HG03432 (cell line): ENCODE measurements around the gene ZNF155.
"Not testable (repeated sequence)": the region's sequence is repeated elsewhere in the genome, so short reads cannot be mapped to it uniquely, and the experiment has no call there.

ENCODE experiments used
- ATAC-seq: cut with Tn5 transposase; IDR thresholded peaks from one replicate; pipeline ENCODE4 v1.9.1; 2021; ENCODE audit warnings: mild to moderate bottlenecking, moderate library complexity; ENCODE audit not compliant: unreplicated experiment

The ZNF155 gene

DNA sequence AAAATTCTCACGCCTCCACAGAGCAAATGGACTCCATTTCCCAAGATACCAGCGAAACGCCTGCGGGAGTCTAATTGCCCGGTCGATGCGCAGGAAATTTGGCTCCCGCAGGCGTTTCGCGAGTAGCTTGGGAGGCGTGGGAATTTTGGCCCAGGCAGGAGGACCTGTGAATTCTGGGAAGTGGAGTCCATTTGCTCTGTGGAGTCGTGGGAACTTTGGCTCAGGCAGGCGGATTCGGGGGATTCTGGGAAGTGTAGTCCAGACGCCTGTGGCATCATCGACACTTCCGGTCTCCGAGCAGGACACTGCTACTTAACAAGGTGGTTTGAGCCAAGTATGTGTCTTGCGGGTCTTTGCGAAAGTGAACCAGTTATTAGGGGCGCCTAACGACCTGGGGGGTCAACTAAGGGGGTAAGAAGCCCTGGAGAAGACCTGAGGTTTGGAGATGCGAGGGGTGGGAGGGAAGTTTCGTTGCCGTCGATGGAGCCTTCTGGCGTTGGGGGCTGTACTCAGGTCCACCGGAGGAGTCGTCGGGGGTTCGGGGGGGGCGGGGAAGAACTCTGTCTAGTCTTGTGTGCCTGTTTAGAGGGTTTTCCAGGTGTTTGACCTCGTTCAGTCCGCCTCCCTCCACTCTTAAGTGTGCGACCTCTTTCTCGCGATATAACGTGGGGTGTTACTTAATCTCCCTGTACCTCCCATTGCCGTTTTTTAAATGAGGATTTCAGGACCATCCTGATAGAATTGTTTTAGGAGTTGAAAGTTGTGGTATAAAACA, at the start of gene ZNF155:
ZNF155 (plus strand) TSS at position 277 of the 775 bp plus-strand sequence. CDS start 4,356 bp downstream, outside the sequence.
- peak; percentile 80 for ATAC-seq

DNA sequence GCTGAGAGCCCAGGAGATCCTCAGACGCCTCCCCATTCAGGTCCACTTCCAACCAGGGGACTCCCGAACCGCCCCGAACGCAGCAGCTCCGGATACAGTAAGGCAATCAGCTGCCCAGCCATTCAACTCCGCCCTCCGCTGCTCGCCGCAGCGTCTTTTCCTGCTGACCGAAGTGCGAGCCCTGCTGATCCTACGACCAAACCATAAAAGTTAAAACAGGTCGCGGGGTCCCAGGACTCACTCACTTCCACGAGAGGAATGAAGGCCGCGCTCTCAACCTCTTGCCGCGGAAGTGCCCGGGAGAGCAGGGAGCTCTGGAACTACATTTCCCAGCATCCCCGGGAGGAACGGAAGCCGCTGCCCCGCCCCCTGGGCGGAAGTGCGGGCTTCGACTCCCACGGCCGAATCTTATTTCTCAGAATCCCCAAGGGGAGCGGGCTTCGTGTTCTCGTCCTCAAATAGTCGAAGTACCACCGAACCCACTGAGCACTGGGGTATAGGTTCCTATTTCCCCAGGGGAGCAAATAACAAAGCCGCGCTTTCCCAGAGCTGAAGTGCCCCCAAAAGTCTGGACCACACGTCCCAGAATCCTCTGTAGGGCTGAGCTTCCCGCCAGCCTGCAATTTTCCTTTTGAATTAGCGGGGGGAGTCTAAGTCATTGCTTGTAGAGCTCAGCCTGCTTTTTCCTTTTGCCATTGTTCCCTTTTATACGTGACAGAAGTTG, 48.8 kb upstream of the ZNF155 start, which contains the start of gene ZNF45:
ZNF45 (minus strand) TSS at position 298 of the 724 bp plus-strand sequence. CDS start 13,097 bp downstream, outside the sequence.
- ATAC-seq = peak; percentile 94

DNA sequence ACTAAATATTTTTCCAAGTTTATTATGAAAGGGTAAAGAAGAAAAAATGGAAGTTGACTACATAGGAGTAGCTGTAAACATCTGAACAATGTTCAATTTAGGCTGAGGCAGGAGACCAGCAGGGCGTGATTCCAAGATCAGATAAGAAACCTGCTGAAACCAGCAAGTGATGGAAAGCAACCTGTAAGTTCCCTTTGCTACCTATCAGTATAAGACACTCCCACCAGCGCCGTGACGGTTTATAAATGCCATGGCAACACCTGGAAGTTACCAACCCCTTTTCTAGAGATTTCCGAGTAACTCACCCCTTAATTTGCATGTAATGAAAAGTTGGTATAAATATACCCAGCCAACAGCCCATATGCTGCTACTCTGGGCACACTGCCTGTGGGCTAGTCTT, 47.8 kb upstream of the ZNF155 start:
- no peak for ATAC-seq

DNA sequence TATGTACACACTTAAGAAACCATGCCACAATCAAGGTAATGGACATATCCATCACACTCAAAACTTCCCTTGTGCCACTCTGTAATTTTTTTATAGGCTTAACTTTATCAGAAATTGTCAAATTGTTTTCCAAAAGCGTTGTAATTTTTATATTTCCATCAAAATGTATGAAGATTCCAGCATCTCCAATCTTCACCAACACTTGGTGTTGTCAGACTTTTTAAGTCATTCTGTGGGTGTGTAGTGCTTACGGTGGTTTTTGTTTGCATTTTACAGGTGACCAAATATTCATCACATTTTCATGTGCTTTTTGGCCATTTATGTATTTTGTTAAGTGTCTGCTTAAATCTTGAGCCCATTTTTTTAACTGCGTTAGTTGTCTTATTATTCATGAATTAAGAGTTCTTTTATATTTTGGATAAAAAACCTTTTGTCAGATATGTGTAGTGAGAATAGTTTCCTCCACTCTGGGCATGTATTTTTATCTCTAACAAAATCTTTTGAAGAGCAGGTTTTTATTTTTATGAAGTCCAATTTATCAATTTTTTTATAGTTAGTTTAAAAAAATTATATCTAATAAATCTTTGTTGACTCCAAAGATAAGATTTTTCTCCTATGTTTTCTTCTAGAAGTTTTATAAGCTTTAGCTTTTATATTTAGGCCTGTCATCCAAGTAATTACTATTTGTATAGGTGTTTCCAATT, 44.3 kb upstream of the ZNF155 start:
- ATAC-seq = no peak

DNA sequence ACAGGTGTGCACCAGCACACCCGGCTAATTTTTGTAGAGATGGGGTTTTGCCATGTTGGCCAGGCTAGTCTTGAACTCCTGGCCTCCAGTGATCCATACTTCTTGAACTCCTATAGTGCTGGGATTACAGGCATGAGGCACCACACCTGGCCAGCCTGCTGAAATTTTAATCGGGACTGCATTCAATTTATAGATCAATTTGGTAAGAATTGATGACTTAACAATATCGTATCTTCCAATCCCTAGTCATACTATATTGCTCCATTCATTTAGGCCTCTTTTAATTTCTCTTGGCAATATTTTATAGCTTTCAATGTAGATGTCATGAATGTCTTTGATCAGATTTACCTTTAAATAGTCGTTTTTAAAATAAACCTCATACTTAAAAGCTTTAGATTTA, 43.3 kb upstream of the ZNF155 start:
- ATAC-seq = no peak

DNA sequence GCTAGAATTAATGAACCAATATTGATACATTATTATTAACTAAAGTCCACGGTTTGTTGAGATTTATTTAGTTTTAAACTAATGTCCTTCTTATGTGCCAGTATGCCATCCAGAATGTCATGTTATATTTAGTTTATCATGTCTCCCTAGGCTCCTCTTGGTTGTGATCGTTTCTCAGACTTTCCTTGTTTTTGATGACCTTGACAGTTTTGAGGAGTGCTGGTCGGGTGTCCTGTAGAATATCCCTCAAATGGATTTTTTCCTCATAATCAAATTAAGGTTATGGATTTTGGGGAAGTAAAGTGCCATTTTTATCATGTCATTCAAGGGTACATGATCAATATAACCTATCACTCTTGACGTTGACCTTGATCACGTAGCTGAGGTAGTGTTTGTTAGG, 42.8 kb upstream of the ZNF155 start:
- ATAC-seq = no peak

DNA sequence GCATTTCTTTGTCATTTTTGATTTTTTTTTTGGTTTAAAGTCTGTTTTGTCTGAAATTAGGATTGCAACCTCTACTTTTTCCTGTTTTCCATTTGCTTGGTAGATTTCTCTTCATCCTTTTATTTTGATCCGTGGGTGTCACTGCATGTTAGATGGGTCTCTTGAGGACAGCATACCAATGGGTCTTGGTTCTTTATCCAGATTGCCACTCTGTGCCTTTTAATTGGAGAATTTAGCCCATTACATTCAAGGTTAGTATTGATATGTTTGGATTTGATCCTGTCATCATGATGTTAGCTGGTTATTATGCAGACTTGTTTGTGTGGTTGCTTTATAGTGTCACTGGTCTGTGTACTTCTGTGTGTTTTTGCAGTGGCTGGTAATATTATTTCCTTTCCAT, 36.6 kb upstream of the ZNF155 start:
- not testable (repeated sequence) for ATAC-seq

DNA sequence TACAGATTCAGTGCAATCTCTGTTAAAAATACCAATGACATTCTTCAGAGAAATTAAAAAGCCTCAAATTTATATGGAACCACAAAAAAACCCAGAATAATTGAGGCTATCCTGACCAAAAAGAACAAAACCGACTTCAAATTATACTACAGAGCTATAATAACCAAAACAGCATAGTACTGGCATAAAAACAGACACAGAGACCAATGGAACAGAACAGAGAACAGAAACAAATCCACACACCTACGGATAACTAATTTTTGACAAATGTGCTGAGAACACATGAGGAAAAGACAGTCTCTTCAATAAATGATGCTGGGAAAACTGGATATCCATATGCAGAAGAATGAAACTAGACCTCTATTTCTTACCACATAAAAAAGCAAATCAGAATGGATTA, 34.2 kb upstream of the ZNF155 start:
- ATAC-seq = not testable (repeated sequence)

DNA sequence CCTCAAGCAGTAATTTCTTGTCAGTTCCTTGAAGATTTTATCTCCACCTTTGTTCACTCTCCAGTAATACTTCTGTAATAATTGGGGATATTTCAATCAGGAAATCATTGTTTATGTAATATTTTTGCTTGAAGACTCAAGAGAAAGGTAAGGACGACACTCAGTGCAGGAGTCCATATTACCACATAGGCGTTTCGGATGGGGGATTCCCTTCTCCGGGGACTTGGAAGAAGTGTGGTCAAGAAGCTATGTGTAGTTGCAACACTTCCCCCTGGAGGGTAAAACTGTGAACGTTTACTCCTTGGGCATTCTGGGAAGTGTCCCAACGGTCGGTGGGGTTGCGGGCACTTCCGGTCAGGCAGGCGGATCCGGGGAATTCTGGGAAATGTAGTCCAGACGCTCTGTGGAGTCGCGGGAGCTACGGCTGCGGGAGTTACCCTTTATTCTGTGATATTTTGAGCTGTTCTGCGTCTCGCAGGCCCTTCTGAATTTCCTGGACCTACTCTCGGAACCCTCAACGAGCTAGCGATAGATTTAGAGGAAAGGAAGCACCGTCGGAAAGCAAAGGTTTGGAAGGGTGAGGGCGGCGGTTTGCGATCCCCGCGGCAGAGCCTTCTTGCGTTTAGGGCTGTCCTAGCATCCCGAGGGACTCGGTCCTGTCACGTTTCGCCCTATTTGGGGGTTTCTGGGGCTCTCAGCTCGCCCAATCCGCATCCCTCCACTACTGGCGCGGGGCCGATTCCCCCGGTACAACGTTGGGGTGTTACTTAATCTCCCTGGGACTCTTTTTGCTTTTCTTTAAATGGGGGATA, 32.9 kb upstream of the ZNF155 start, which contains the start of gene ZNF221:
ZNF221 (plus strand) TSS at position 395 of the 812 bp plus-strand sequence. CDS start 11,499 bp downstream, outside the sequence.
- ATAC-seq = peak; percentile 88

DNA sequence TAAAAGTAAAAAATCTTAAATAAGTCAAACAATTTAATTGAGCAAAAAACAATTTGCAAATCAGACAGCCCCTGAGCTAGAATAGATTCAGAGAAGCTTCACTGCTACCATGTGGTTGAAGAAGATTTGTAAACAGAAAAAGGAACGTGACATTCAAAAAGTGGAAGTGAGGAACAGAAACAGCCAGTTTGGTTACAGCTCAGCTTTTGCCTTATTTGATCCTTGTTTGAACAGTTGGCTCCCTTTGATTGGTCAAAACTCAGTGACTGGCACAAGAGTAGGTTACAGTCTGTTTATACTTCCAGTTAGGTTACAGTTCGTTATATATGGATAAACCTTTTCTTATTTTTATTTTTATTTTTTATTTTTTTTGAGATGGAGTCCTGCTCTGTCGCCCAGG, 27.2 kb upstream of the ZNF155 start:
- no peak for ATAC-seq

DNA sequence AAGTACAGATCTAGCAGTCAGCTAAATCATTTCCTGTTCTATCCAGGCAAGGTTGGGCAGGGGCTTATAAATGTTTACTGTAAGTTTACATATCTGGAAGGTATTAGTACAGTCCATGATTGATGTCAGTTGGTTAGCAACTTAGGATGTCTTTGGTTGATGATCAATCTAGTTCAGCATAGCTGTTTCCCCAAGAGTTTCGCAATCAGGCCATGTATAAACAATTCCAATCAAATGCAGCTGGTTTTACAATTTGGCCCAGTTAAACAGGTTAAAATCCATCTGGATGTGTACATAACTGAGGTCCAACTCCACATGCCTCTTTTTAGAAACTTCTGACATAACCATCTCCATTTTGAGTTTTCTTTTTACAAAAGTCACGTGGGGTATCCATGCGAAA, 26.1 kb upstream of the ZNF155 start:
- ATAC-seq = no peak

DNA sequence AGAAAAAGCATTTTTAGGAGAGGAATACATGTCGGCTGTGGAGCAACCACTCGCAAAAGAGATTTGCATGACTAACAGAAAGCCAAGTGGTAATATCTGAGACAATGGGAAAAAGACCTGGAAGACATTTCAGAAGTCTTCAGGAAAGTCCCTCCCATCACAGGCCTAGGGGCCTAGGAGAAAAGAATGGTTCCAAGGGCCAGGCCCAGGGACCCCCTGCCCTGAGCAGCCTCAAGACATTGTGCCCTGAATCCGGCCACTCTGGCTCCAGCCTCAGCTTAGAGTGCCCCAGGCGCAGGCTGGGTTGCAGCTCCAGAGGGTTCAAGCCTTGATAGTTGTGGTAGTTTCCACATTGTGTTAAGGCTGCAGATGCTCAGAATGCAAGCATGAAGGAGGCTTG, 23.6 kb upstream of the ZNF155 start:
- no peak for ATAC-seq

DNA sequence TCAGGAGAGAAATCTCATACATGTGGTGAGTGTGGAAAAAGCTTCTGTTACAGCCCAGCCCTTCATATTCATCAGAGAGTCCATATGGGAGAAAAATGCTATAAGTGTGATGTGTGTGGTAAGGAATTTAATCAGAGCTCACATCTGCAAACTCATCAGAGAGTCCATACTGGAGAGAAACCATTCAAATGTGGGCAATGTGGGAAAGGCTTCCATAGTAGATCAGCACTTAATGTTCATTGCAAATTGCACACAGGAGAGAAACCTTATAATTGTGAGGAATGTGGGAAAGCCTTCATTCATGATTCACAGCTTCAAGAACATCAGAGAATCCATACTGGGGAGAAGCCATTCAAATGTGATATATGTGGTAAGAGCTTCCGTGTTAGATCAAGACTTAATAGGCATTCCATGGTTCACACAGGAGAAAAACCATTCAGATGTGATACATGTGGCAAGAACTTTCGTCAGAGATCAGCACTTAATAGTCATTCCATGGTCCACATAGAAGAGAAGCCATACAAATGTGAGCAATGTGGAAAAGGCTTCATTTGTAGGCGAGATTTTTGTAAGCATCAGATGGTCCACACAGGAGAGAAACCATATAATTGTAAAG, 17.8 kb upstream of the ZNF155 start:
- ATAC-seq = no peak

DNA sequence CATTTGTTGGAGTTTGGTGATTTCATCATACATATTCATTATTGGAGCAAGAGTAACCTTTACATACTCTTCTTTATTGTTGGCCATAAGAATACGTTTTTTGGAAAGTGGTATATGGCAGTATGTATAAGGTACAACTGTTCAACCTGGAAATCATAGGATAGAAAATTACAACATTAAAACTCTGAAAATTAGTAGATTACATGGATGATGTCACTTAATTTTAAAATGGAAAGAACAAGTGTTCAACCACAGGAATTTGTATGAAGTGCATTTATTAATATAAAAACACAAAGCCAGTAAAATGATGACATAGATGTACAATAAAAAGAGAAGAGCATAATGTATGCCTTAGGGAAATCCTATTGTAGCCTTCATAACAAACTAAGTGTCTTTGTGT, 7.3 kb upstream of the ZNF155 start:
- ATAC-seq = no peak

DNA sequence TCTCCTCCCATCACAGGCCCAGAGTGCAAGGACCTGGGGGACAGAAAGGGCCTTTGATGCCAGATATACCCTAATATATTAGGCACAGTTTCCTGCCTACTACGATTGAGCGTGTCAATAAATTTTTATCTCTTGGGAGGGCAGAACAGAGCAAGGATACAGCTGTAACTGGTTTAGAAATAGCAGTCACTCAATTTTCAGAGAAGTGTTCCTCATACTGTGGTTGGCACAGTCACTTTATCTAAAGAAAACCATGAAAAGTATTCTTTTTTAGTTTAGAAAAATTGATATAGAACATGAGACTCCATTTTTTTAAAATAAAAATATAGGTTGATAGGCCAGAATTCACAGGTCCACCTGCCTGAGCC, 460 bp upstream of the ZNF155 start:
- peak; percentile 32 for ATAC-seq

DNA sequence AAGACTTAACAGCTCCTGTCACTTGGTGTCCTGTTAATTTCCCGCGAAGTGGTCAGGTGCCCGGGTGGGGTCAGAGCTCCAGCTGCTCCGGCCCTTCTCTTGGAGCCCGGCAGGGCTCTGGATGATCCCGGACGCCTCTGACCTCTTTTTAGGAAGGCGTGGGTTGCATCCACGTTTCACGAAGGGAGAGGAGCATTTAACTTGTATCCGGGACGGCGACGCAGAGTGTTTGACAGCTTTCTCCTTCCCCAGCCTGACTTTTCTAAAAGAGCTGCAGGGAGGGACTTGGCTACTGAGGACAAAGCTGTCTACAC, 656 bp downstream of the ZNF155 start:
- ATAC-seq = peak; percentile 26

DNA sequence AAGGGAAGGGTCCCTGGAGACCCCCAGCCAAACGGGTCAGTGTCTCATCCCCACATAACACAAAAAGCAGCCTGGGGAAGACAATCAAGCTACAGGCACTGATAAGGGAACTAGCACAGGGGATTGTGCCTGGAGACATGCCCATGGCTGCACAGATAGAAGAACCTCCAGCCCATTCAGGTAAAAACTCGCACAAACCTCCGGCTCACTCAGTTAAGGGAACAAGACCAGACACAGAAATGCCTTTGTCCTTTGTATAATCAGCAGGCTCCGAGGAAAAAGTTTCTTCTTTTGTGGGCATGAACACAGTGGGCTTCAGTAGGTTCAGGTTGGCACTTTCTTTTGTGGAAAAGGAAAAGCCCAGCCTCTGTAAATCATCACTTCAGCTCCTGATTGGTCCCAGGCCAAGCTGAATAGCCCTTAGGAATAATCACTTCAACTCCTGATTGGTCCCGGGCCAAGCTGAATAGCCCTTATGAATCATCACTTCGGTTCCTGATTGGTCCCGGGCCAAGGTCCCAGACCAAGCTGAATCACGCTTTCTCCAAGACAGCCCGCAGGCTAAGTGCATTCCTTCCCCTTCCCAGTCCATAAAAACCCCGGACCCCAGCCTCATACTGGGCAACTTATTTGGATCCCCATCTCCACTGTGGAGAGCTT, 13.8 kb downstream of the ZNF155 start:
- no peak for ATAC-seq

DNA sequence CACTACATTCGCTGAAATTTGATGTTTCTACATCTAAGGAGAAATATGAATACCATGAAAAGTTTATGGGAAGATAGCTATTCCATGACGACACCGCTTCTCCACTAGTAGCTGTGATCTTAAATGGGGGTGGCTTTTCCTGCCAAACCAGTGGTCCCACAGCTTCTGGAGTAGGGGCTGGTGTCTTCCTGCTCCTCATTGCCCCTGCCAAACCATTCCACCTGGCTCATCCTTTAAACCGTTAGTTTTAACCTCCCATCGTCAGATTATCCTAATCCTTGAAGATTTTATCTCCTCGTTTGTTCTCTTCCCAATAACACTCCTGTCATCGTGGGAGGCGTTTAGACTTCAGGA, 18.2 kb downstream of the ZNF155 start:
- no peak for ATAC-seq

DNA sequence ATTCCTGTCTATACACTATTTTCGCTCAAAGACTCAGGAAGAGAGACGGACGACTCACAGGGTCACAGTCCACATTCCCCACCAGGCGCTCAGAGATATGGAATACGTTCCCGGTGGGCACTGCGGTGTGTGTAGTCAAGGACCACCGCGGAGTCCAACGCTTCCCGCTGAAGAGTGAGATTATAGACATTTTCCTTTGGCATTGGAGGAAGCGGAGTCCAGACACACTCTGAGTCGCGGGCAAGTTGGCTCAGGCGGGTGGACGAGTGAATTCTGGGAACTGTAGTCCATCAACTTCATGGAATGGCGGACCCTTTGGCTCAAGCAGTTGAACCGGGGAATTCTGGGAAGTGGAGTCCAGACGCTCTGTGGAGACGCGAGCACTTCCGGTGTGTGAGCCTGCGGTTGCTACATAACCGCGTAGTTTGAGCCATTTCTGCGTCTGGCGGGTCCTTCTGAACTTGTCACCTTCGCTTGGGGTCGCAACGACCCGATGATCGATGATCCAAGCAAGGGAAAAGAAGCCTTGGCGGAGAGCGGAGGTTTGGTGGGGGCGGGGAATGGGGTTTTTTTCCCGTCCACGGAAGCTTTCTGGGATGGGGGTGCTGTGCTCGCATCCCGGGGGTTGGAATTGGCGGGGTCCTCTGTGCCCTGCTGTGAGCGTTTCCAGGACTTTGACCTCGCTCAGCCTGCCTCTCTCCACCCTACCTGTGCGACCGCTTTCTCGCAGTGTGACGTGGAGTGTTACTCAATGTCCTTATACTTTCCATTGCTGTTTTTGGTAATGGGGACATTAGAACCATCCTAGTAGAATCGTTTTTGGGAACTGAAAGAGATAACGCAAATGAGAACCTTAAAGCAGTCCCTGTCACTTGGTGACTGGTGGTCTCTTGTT, 18.8 kb downstream of the ZNF155 start, which contains the start of gene ZNF230:
ZNF230 (plus strand) TSS at position 392 of the 895 bp plus-strand sequence. CDS start 4,122 bp downstream, outside the sequence.
- ATAC-seq = peak; percentile 87
